NCI-H1048 (cell line): Measurements from ENCODE around the gene BIN1.

Experiments
- DNase-seq: peaks from one replicate; lab custom pipeline; 2025; lab: John Stamatoyannopoulos, UW

The BIN1 gene

GRCh38 chr2:127103243-127104165, 3.5 kb downstream of the BIN1 start:
- no peak for DNase-seq

DNA sequence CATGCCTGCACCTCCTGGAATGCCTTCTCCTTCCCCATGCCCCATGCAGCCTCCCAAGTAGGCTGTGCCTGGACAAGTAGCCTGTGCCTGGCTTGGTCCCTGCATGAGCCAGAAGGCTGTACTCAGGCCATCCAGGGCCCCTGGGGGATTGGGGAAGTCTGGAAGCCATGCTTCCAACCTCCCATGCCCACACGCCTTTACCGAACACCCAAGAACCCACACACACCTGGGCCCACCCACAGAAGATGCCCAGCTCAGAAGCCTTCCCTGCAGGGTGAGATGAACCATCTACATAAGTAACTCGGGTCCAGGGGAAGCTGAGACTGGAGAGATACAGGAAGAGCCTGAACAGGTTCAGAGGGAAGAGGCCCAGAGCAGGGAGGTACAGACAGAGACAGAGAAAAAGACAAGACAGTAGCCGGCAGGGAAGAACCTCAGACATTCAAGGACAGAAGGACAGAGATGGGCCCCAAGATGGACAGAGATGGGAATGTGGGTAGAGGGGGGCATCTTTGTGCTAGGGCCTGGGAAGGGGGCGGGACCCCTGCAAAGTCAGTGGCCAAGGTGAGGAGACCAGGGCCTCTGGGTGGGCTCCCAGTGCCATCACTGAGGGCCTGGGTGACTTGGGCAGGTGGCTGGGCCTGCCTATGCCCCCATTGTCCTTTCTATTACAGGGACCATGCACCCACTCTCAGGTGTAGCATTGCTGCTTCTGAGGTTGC, 4.3 kb downstream of the BIN1 start:
- DNase-seq: no peak

GRCh38 chr2:127101756-127102477, 5.0 kb downstream of the BIN1 start:
- DNase-seq: no peak

DNA sequence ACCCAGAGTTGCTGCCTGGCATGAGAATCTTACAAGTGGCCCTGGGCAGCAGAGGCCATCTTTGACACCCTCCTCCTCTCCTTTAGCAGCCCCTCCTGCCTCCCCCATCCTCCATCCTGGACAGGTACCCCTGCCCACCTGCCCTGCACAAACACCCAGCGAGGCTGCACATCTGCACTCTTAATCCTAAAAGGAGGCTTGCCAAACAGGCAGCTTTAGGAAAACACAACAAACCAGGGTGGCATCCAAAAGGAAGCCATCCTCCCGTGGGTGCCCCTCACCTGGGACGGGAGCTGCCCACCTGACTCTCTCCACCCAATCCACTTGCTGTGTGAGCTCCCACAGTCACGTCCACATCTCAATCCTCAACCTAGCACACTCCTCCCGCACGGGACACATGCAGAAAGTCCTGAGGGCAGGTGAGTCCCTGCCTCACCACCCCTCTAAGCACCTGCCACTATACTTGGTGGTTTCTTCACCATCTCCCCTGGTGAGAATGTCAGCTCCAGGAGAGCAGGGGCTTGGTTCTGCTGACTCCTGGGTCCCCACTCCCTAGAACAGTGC, 5.8 kb downstream of the BIN1 start:
- no peak for DNase-seq

- no peak for DNase-seq
Observed at GRCh38 chr2:127100251-127101047, 6.5 kb downstream of the BIN1 start.

DNA sequence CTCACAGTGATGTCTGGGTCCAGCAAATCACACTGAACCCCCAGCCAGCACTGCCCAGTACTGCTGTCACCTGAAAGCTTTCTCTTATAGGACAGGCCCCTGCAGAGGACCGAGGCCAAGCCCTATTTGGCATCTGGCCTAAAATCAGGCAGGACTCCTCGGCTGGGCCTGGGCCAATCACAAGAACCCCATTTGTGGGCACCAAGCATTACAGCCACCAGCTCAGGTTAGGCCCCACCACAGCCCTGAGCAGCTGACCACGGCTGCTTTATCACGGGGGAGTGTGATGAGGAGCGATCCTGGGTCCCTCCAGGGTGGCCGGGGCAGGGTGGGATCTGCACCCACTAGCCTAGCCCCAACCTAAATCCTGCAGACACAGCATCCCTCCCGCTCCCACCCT, 8.2 kb downstream of the BIN1 start:
- no peak for DNase-seq

DNA sequence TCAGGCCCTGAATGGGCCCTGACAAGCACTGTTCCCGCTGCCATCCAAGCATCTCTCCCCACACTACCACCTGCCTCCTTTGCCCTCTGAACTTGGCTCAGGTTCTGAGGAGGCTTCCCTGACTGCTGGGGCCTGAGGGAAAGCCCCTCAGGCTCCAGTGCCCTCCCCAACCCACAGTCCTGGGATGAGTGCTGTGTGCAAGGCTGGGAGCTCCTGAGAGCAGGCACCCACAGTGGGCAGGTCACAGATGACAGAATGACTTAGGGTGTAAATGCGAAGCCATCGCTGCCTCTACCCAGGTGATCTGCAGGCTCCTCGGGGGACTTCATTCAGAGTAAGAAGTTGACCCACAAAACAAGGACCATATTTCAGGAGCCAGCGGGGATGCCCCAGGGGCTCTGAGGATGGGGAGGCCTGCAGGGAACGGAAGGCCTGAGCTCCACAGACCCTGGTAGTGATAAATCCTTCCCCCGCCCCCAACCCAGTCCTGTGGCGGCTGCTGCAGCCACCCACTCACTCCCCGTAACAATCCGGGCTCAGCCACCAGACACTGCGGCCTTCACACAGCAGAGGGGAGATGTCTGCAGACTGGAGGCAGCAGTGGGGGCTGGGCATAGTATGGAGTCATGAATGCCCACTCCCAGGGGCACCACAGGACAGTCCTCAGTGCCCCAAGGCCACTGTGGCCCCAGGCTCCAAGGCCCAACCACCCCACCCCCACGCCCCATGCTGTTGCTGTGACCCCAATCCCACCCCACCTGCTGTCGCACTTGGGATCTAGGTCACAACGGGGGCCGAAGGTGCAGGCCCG, 8.9 kb downstream of the BIN1 start:
- DNase-seq: no peak

- DNase-seq: no peak
Observed at GRCh38 chr2:127097471-127097765, 9.5 kb downstream of the BIN1 start.

DNA sequence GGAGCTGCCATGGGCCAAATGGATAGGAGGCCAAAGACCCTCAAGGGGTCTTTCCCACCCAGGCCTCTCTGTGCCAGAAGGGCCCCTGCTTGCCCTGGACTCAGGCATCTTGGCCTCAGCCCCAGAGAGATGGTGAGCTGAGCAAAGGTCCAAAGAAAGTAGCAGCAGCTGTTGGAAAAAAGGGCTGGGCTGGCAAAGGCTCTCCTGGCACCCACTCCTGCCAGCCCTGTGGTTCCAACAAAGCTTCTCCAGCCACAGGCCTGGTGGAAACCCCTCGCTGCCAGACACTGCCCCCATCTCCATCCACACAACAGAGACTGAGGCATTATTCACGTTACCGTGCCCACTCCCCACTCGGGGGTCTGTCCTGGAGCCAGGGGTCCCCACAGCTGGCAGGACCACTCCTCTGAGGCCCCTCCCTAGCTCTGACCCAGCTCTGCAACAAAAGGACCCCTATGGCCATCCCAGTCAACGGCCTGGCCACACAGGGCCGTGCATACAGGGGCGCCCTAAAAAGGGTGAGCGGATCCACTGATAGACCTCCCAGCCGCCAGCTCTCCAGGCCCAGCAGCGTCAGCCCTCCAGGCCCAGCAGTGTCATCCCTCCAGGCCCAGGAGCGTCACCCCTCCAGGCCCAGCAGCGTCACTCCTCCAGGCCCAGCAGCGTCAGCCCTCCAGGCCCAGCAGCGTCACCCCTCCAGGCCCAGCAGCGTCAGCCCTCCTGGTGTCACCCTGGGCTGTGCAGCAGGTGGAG, 10.1 kb downstream of the BIN1 start:
- no peak for DNase-seq

- no peak for DNase-seq
Observed at GRCh38 chr2:127096280-127096679, 10.7 kb downstream of the BIN1 start.

GRCh38 chr2:127095784-127096183, 11.2 kb downstream of the BIN1 start:
- no peak for DNase-seq

- DNase-seq: no peak
Observed at GRCh38 chr2:127095367-127095641, 11.7 kb downstream of the BIN1 start.

DNA sequence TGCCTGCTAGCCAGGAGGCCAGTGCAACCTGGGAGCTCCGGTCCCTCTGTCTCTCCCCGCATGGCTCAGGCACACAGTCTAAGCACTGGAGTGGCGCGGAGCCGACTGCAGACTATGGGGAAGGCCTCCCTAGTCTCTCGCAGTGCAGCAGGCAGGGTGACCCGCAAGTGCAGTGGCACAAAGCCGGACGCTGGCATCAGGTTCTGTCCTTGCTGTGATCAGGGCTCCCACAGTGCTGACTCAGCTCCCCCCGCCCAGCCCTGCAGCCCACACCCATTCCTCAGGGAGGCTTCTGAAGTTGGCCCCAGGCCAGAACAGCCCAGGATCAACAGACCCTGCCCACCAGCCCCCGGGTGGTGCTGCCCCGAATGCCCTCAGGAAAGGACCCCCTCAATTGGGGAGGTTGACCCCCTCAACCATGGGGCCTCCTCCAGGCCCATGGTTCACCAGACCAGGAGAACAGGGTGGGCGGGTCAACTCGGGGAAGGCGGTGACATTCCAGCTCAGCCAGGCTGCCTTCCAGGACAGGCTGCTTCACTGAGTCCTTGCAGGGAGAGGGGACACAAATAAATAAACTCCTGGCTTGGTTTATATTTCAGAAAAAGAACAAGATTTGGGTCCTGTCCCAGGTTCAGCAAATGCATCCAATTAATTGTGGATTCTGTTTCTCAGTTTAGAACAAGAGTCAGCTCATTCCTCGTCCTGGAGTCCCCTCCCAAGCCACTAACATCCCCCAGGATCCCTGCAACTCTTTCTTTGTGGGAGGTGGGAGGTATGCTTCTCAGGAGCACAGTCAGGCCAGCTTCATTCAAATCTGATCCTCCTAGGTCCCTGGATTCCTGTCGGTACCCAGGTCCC, 12.2 kb downstream of the BIN1 start:
- DNase-seq: no peak

GRCh38 chr2:127093648-127094210, 13.2 kb downstream of the BIN1 start:
- DNase-seq: no peak

- no peak for DNase-seq
Observed at GRCh38 chr2:127092901-127093516, 13.9 kb downstream of the BIN1 start.

- no peak for DNase-seq
Observed at GRCh38 chr2:127092306-127092705, 14.6 kb downstream of the BIN1 start.

DNA sequence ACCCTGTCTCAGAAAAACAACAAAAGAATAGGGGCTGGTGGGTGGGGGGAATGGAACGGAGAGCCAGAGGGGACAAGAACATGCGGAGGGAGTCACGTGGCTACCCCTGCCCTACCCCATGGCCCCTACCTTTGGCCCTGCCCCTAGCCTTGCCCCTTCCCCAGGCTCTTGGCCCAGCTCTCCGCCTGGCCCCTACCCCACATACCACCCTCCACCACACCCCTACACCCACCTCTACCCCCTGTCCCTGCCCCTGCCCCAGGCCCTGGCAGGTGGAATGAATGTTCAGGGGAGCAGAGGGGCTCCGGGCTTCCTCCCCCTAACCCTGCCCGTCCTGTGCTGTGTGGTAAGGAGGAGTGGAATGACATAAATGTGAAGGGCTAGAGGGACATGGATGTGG, 15.1 kb downstream of the BIN1 start:
- DNase-seq: no peak

- no peak for DNase-seq
Observed at GRCh38 chr2:127091148-127091547, 15.8 kb downstream of the BIN1 start.
